Erythroblast (primary cell): ENCODE data around the gene IRAK1.

Experiments used
- GATA1 ChIP-seq: IDR thresholded peaks from 2 replicates; pipeline ENCODE4 v1.6.1; 2011; ENCODE audit warnings: low read depth, mild to moderate bottlenecking, control low read depth, low read length, moderate library complexity
- POLR2A ChIP-seq: IDR thresholded peaks from 2 replicates; pipeline ENCODE4 v1.6.1; 2011; ENCODE audit warnings: mild to moderate bottlenecking, low read length

- TF ChIP-seq POLR2A, result peak; percentile 75
- TF ChIP-seq GATA1, result no peak
Observed at GRCh38 chrX:153971450-153972367, 48.0 kb downstream of the IRAK1 start, which contains the start of gene HCFC1.
